Measurements from ENCODE around the gene ANXA4.
"Not testable (repeated sequence)": the region's sequence is repeated elsewhere in the genome, so short reads cannot be mapped to it uniquely, and the experiment has no call there.

ANXA4 gene

GRCh38 chr2:69829256-69830044 lies 87.5 kb downstream of the ANXA4 start, which contains the start of gene GMCL1:
TSS of gene GMCL1 (plus strand) at chr2:69829660. CDS start at chr2:69829893, 233 bp downstream.
- Histone ChIP-seq H3K4me1 (ENCODE audit: control insufficient read depth, insufficient read depth, low read length) (no peaks in the 10 kb centered on the region), H3K27me3 (ENCODE audit: control insufficient read depth, insufficient read depth, low read length) (no peaks in the 10 kb centered on the region), H3K36me3 (ENCODE audit: control insufficient read depth, insufficient read depth, low read length) (no peaks in the 10 kb centered on the region), H3K9me3 (ENCODE audit: control insufficient read depth, insufficient read depth, low read length) (no peaks in the 10 kb centered on the region), H3K4me3 (ENCODE audit: low read depth, low read length) (peak within 1 kb of the TSS; percentile 69), H3K9ac (ENCODE audit: low read depth, low read length) (peak within 1 kb of the TSS; percentile 87)

- Histone ChIP-seq H3K27me3 (ENCODE audit: control insufficient read depth, insufficient read depth, low read length) (no peaks in the 10 kb centered on the region), H3K9ac (ENCODE audit: low read depth, low read length) (peak overlapping the region; percentile 80), H3K4me1 (ENCODE audit: control insufficient read depth, insufficient read depth, low read length) (no peaks in the 10 kb centered on the region), H3K36me3 (ENCODE audit: control insufficient read depth, insufficient read depth, low read length) (no peaks in the 10 kb centered on the region), H3K9me3 (ENCODE audit: control insufficient read depth, insufficient read depth, low read length) (no peaks in the 10 kb centered on the region), H3K4me3 (ENCODE audit: low read depth, low read length) (peak overlapping the region; percentile 69)
Measured at GRCh38 chr2:69830045-69830905, 88.3 kb downstream of the ANXA4 start.

- H3K4me1 ChIP-seq (ENCODE audit: control insufficient read depth, insufficient read depth, low read length); H3K9me3 ChIP-seq (ENCODE audit: control insufficient read depth, insufficient read depth, low read length); H3K27me3 ChIP-seq (ENCODE audit: control insufficient read depth, insufficient read depth, low read length); H3K36me3 ChIP-seq (ENCODE audit: control insufficient read depth, insufficient read depth, low read length); H3K9ac ChIP-seq (ENCODE audit: low read depth, low read length): not testable (repeated sequence)
- H3K4me3 ChIP-seq (ENCODE audit: low read depth, low read length), result peak overlapping the region; percentile 69
Measured at GRCh38 chr2:69830906-69831241, 88.9 kb downstream of the ANXA4 start.

GRCh38 chr2:69831354-69831905 lies 89.5 kb downstream of the ANXA4 start:
- no peaks in the 10 kb centered on the region for H3K36me3 ChIP-seq (ENCODE audit: control insufficient read depth, insufficient read depth, low read length)
- H3K9me3 ChIP-seq (ENCODE audit: control insufficient read depth, insufficient read depth, low read length), result no peaks in the 10 kb centered on the region
- no peaks in the 10 kb centered on the region for H3K27me3 ChIP-seq (ENCODE audit: control insufficient read depth, insufficient read depth, low read length)
- peak overlapping the region; percentile 3 for H3K4me3 ChIP-seq (ENCODE audit: low read depth, low read length)
- H3K4me1 ChIP-seq (ENCODE audit: control insufficient read depth, insufficient read depth, low read length), result no peaks in the 10 kb centered on the region
- H3K9ac ChIP-seq (ENCODE audit: low read depth, low read length), result no peak overlapping the region

- H3K9me3 ChIP-seq (ENCODE audit: control insufficient read depth, insufficient read depth, low read length), result no peaks in the 10 kb centered on the region
- no peaks in the 10 kb centered on the region for H3K4me1 ChIP-seq (ENCODE audit: control insufficient read depth, insufficient read depth, low read length)
- H3K4me3 ChIP-seq (ENCODE audit: low read depth, low read length), result no peak overlapping the region
- H3K36me3 ChIP-seq (ENCODE audit: control insufficient read depth, insufficient read depth, low read length), result no peaks in the 10 kb centered on the region
- H3K9ac ChIP-seq (ENCODE audit: low read depth, low read length), result no peak overlapping the region
- H3K27me3 ChIP-seq (ENCODE audit: control insufficient read depth, insufficient read depth, low read length), result no peaks in the 10 kb centered on the region
Measured at GRCh38 chr2:69833752-69834151, 91.8 kb downstream of the ANXA4 start.

GRCh38 chr2:69835666-69836065 lies 93.7 kb downstream of the ANXA4 start:
- Histone ChIP-seq H3K36me3 (ENCODE audit: control insufficient read depth, insufficient read depth, low read length) (no peaks in the 10 kb centered on the region), H3K9me3 (ENCODE audit: control insufficient read depth, insufficient read depth, low read length) (no peaks in the 10 kb centered on the region), H3K9ac (ENCODE audit: low read depth, low read length) (no peak overlapping the region), H3K27me3 (ENCODE audit: control insufficient read depth, insufficient read depth, low read length) (no peaks in the 10 kb centered on the region), H3K4me3 (ENCODE audit: low read depth, low read length) (no peak overlapping the region), H3K4me1 (ENCODE audit: control insufficient read depth, insufficient read depth, low read length) (no peaks in the 10 kb centered on the region)

GRCh38 chr2:69836316-69836715 lies 94.4 kb downstream of the ANXA4 start:
- Histone ChIP-seq H3K9ac (ENCODE audit: low read depth, low read length) (no peak overlapping the region), H3K36me3 (ENCODE audit: control insufficient read depth, insufficient read depth, low read length) (no peaks in the 10 kb centered on the region), H3K27me3 (ENCODE audit: control insufficient read depth, insufficient read depth, low read length) (no peaks in the 10 kb centered on the region), H3K4me1 (ENCODE audit: control insufficient read depth, insufficient read depth, low read length) (no peaks in the 10 kb centered on the region), H3K9me3 (ENCODE audit: control insufficient read depth, insufficient read depth, low read length) (no peaks in the 10 kb centered on the region), H3K4me3 (ENCODE audit: low read depth, low read length) (no peak overlapping the region)

- no peak overlapping the region for H3K4me3 ChIP-seq (ENCODE audit: low read depth, low read length)
- no peaks in the 10 kb centered on the region for H3K9me3 ChIP-seq (ENCODE audit: control insufficient read depth, insufficient read depth, low read length)
- no peaks in the 10 kb centered on the region for H3K27me3 ChIP-seq (ENCODE audit: control insufficient read depth, insufficient read depth, low read length)
- H3K9ac ChIP-seq (ENCODE audit: low read depth, low read length), result no peak overlapping the region
- no peaks in the 10 kb centered on the region for H3K4me1 ChIP-seq (ENCODE audit: control insufficient read depth, insufficient read depth, low read length)
- H3K36me3 ChIP-seq (ENCODE audit: control insufficient read depth, insufficient read depth, low read length), result no peaks in the 10 kb centered on the region
Measured at GRCh38 chr2:69837533-69837932, 95.6 kb downstream of the ANXA4 start.

- Histone ChIP-seq H3K27me3 (ENCODE audit: control insufficient read depth, insufficient read depth, low read length) (no peaks in the 10 kb centered on the region), H3K4me3 (ENCODE audit: low read depth, low read length) (no peak overlapping the region), H3K9me3 (ENCODE audit: control insufficient read depth, insufficient read depth, low read length) (no peaks in the 10 kb centered on the region), H3K9ac (ENCODE audit: low read depth, low read length) (no peak overlapping the region), H3K36me3 (ENCODE audit: control insufficient read depth, insufficient read depth, low read length) (peaks cover 7% of the 10 kb centered on the region), H3K4me1 (ENCODE audit: control insufficient read depth, insufficient read depth, low read length) (no peaks in the 10 kb centered on the region)
Measured at GRCh38 chr2:69843993-69844392, 102.1 kb downstream of the ANXA4 start.

- Histone ChIP-seq H3K36me3 (ENCODE audit: control insufficient read depth, insufficient read depth, low read length) (peaks cover 7% of the 10 kb centered on the region), H3K4me3 (ENCODE audit: low read depth, low read length) (no peak overlapping the region), H3K9ac (ENCODE audit: low read depth, low read length) (no peak overlapping the region), H3K9me3 (ENCODE audit: control insufficient read depth, insufficient read depth, low read length) (no peaks in the 10 kb centered on the region), H3K4me1 (ENCODE audit: control insufficient read depth, insufficient read depth, low read length) (no peaks in the 10 kb centered on the region), H3K27me3 (ENCODE audit: control insufficient read depth, insufficient read depth, low read length) (no peaks in the 10 kb centered on the region)
Measured at GRCh38 chr2:69844560-69844959, 102.6 kb downstream of the ANXA4 start.

GRCh38 chr2:69846182-69847067 lies 104.5 kb downstream of the ANXA4 start:
- Histone ChIP-seq H3K9me3 (ENCODE audit: control insufficient read depth, insufficient read depth, low read length) (no peaks in the 10 kb centered on the region), H3K9ac (ENCODE audit: low read depth, low read length) (no peak overlapping the region), H3K4me1 (ENCODE audit: control insufficient read depth, insufficient read depth, low read length) (no peaks in the 10 kb centered on the region), H3K36me3 (ENCODE audit: control insufficient read depth, insufficient read depth, low read length) (peaks cover 7% of the 10 kb centered on the region), H3K27me3 (ENCODE audit: control insufficient read depth, insufficient read depth, low read length) (no peaks in the 10 kb centered on the region), H3K4me3 (ENCODE audit: low read depth, low read length) (no peak overlapping the region)
